Psoas muscle (tissue), 8 donors: ENCODE measurements around the gene MACROH2A1. TPM values are rescaled to one million over a fixed set of nuclear protein-coding genes. Genes with fewer than 3 reads are reported as not detected.

Experiments used
- ATAC-seq, 4 donors: fragments of 200-7000 bp; cut with Tn5 transposase; one replicate each; pipeline ENCODE4 v1.9.1; 2020; ENCODE audit warnings: moderate library complexity in 3 of 4, mild to moderate bottlenecking in 2 of 4
- DNase-seq, 2 donors: peaks; one replicate each; pipeline ENCODE4 v3.0.0-alpha.2; 2020
- H3K27ac ChIP-seq: fragments of 200-600 bp; one replicate; pipeline ENCODE4 v1.8.0; 2022
- H3K27me3 ChIP-seq, 3 donors: fragments of 200-600 bp in 1 of 3; one replicate each; pipeline versions ENCODE4 v1.6.1 to v1.8.0; 2013 to 2022; ENCODE audit warnings: low read length in 2 of 3, mild to moderate bottlenecking in 2 of 3, moderate library complexity in 1 of 3; ENCODE audit not compliant: insufficient read depth in 3 of 3
- H3K36me3 ChIP-seq, 2 donors: fragments of 200-600 bp in 1 of 2; one replicate each; pipeline versions ENCODE4 v1.6.1 to v1.8.0; 2013 to 2022; ENCODE audit warnings: low read depth in 1 of 2, mild to moderate bottlenecking in 1 of 2, moderate library complexity in 1 of 2; ENCODE audit not compliant: insufficient read depth in 1 of 2
- H3K4me1 ChIP-seq: fragments of 200-600 bp; one replicate; pipeline ENCODE4 v1.8.0; 2022
- H3K4me3 ChIP-seq: fragments of 200-600 bp; one replicate; pipeline ENCODE4 v1.8.0; 2022; ENCODE audit warnings: mild to moderate bottlenecking
- H3K9me3 ChIP-seq: fragments of 200-600 bp; one replicate; pipeline ENCODE4 v1.8.0; 2022
- WGBS, 3 donors: extraction: QIAGEN DNeasy Blood & Tissue Kit; methylation state at CpG; one replicate each; pipeline versions ENCODE4 v1.1.6 to v1.1.7; 2013; 5-methylcytosine and 5-hydroxymethylcytosine counted together
- intact Hi-C, 2 donors: fragments of 100-400 bp; cut with DNase I; formaldehyde crosslinking; loops; one replicate each; pipeline versions ENCODE4 v1.11.0 to v1.14.2; 2022
- polyA plus RNA-seq, 3 donors: library from polyadenylated mRNA; stranded (reverse); fragments of 200-250 nt; gene quantifications; one replicate each; pipeline ENCODE4 v1.2.3, GENCODE V29; 2013
- total RNA-seq, 4 donors: library from RNA; stranded (reverse); fragmentation: NEBNext Ultra II Directional in 2 of 4; extraction: Animal tissue kit (Norgen Biotek cat#: 25700) in 2 of 4; gene quantifications; one replicate each; pipeline versions ENCODE4 v1.2.1 to v1.2.4, GENCODE V29; 2021 to 2023
- TF ChIP-seq, protein P1 (sequence below): fragments of 200-600 bp; IDR thresholded peaks from one replicate; pipeline ENCODE4 v1.8.0; 2022; ENCODE audit warnings: antibody characterized with exemption
- donor health status: healthy with polysubstance abuse.
- donor health status: DM: no; HTN: no; CAD: no; lungs with moderate emphysema.
- donor health status: Bipolar disorder and iron deficiency.
- donor health status: healthy.
- donor health status: DM: yes; HTN: yes; CAD: no.
- donor health status: DM: no; HTN: no; CAD: no.
- donor health status: DM: no; HTN: no; CAD: no.
- donor health status: DM: yes; HTN: yes; CAD: no.

MACROH2A1 gene
- total and polyA plus RNA-seq, 7 donors = 57.8 to 127 (median 85.7) TPM

DNA sequence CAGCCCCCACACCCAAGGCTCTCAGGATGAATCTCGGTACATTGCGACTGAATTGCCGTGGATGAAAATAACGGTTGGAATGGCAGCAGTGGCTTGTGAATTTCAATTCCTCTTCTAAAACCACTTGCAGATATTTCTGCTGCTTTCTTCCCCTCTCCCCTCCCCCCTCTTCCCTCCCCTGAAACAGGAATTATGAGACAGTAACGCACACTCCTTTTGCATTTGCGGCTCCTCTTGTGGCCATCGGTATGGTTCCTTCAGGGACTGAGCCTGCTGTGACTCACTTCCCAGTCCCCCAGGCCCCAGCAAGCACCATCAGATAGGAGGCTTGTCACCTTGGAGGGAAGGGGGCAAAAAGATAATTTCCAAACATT lies 38.4 kb upstream of the MACROH2A1 start:
- no peak for DNase-seq
- TF ChIP-seq, protein P1, sequence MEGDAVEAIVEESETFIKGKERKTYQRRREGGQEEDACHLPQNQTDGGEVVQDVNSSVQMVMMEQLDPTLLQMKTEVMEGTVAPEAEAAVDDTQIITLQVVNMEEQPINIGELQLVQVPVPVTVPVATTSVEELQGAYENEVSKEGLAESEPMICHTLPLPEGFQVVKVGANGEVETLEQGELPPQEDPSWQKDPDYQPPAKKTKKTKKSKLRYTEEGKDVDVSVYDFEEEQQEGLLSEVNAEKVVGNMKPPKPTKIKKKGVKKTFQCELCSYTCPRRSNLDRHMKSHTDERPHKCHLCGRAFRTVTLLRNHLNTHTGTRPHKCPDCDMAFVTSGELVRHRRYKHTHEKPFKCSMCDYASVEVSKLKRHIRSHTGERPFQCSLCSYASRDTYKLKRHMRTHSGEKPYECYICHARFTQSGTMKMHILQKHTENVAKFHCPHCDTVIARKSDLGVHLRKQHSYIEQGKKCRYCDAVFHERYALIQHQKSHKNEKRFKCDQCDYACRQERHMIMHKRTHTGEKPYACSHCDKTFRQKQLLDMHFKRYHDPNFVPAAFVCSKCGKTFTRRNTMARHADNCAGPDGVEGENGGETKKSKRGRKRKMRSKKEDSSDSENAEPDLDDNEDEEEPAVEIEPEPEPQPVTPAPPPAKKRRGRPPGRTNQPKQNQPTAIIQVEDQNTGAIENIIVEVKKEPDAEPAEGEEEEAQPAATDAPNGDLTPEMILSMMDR = no peak
- intact Hi-C loops = no loop called here
- ATAC-seq = no peak
- peak overlapping the region; percentile 75 for H3K27ac ChIP-seq
- H3K4me1 ChIP-seq = peaks cover 35% of the 10 kb centered on the region
- H3K4me3 ChIP-seq = no peak overlapping the region
- no peaks in the 10 kb centered on the region for H3K9me3 ChIP-seq
- WGBS, 3 donors = 81 to 87% (median 81%) methylated on average over 7 of the region's 7 CpGs
- no peaks in the 10 kb centered on the region for H3K27me3 ChIP-seq
- H3K36me3 ChIP-seq = no peaks in the 10 kb centered on the region

DNA sequence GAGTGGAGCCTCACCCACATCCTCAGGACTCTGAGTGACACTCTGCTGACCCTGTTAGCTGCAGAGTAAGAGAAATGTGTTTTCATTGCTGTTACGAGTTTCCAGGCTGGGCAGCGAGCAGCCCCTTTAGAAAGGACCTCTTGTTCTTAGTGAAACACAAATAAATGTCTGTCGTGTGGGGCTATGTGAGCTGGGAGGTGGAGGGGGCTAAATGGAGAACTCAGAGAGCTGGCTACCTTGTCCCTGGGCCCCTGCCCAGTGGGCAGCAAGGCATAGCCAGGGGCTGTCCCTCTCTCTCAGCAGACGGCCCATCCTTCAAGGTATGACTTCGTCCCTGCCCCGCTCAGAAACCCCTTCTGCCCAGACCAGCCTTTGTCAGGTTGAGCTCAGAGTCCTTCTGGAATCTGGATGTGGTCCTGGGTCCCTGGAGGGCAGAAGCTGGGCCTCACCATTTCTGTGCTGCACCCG lies 38.0 kb upstream of the MACROH2A1 start:
- Histone ChIP-seq H3K27ac (no peak overlapping the region), H3K9me3 (no peaks in the 10 kb centered on the region), H3K4me1 (peaks cover 35% of the 10 kb centered on the region), H3K27me3 (no peaks in the 10 kb centered on the region), H3K36me3 (no peaks in the 10 kb centered on the region), H3K4me3 (no peak overlapping the region)
- ATAC-seq (no peak), DNase-seq (no peak)
- TF ChIP-seq, protein P1 = no peak
- WGBS, 3 donors = 75 to 86% (median 79%) methylated on average over 7 of the region's 7 CpGs
- intact Hi-C loops = no loop called here

DNA sequence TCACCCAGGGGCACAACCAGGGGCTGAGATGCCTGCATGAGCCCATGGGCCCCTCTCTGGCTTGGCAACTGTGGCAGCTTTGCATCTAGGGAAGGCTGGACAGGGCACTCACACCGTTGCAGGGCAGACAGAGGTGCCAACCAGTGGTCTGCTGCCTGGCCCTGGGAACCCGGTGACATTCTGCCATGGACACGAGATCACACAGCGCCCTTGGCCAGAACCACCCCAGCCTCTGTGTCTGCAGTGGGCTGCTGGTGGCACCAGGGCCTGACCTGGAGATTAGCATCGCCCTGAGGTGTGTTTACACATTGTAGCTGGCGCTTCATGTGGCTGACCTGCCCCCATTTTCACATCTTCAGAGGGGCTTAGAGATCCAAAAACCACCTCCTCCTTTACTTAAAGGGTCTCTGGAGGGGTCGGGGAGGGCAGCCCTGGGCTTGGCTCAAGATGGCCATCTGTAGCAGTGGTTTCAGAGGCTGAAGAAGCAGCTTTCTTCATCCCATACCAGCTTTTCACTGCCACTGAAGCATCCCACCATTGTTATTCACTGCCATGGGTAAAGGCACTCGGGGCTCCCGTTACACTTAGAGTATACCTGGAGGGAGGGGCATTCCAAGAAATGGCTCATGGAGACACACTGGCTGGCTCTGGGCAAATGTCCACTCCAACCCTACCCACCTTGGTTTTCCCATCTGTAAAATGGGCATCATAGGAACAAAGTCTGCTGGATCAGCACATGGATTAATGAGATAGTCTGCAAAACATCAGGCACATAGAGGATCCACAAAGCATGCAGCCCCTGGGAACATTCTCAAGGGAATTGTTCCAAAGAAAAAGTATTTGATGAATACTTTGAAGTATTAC lies 36.7 kb upstream of the MACROH2A1 start:
- Histone ChIP-seq H3K36me3 (no peaks in the 10 kb centered on the region), H3K27ac (no peak overlapping the region), H3K4me1 (peaks cover 35% of the 10 kb centered on the region), H3K27me3 (no peaks in the 10 kb centered on the region), H3K9me3 (no peaks in the 10 kb centered on the region), H3K4me3 (no peak overlapping the region)
- no peak for ATAC-seq
- no peak for DNase-seq
- TF ChIP-seq, protein P1 = no peak
- WGBS, 3 donors = 79 to 87% (median 82%) methylated on average over 9 of the region's 9 CpGs
- intact Hi-C loops = no loop called here

DNA sequence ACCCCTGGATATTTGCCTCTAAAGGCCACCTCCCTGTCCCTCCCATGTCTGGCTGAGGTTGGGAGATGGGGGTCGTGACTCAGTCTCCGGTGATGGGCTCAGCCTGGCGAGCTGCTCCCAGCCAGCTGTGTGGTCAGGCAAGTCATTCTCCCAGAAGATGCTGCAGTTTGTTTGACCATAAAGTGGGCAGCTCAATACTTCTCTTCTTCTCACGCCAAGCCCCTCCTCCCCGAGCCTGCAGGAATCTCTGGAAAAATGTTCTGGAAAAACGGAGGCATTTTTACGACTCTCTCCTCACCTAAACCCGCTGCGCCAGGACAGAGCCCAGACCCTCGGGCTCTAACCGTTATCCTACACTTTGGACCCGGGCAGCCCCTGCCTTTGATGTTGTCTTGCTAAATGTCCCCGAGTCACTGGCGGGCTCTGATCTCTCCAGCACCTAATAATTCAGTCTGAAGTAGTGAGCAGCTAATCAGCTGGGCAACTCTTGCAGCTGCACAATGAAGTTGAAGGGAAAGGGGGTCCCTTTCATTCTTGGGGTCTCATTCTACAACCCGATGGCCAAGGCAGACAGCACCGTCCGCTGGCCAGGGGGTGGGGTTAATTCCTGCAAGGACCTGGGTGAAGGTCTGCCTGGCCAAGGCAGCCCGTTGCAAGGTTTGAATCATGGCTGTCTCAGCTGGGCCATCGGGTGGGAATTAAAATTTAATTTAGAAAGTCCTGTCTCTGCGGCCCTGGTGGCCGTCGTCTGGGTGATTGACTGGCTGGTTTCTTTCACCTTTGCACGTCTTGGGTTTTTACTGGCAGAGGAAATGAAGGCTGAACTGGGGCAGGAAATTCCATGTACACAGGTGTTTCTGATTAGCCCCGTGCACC lies 35.8 kb upstream of the MACROH2A1 start:
- H3K36me3 ChIP-seq = no peaks in the 10 kb centered on the region
- WGBS, 3 donors = 60 to 69% (median 67%) methylated on average over 24 of the region's 24 CpGs
- DNase-seq (no peak), ATAC-seq (no peak)
- intact Hi-C loops = no loop called here
- H3K4me3 ChIP-seq = no peak overlapping the region
- H3K9me3 ChIP-seq = no peaks in the 10 kb centered on the region
- H3K27me3 ChIP-seq = no peaks in the 10 kb centered on the region
- peaks cover 35% of the 10 kb centered on the region for H3K4me1 ChIP-seq
- H3K27ac ChIP-seq = peak overlapping the region; percentile 78
- TF ChIP-seq, protein P1 = no peak
